ENCODE results near the gene OR5D18. TPM values are rescaled to one million over a fixed set of nuclear protein-coding genes. Genes with fewer than 3 reads are reported as not detected.

Gene OR5D18
- total RNA-seq, 4 donors from 2014 or later: not detected

- Histone ChIP-seq H3K36me3 (no peaks in the 10 kb centered on the region), H3K4me1 (no peaks in the 10 kb centered on the region), H3K9me3 (no peaks in the 10 kb centered on the region), H3K4me3 (replicated peaks in 1 of 3) (no peak overlapping the region), H3K27ac (no peak overlapping the region), H3K27me3 (no peaks in the 10 kb centered on the region)
- DNase-seq: no peak
- WGBS, 2 donors: 82 to 100% methylated on average over 1 of the region's 1 CpG
- intact Hi-C loops (cut with DNase I): no loop called here
- TF ChIP-seq CTCF (IDR thresholded peaks at IDR 0.05) (no peak), POLR2A (IDR thresholded peaks at IDR 0.05) (no peak)
Observed at GRCh38 chr11:55806248-55806647, 13.2 kb upstream of the OR5D18 start.

GRCh38 chr11:55811067-55811466 lies 8.4 kb upstream of the OR5D18 start, which contains the start of gene OR5L1:
TSS of gene OR5L1 (plus strand) at chr11:55811367. CDS start at chr11:55811467, 100 bp downstream.
- Histone ChIP-seq H3K9me3 (no peaks in the 10 kb centered on the region), H3K4me3 (replicated peaks in 1 of 3) (no peak within 1 kb of the TSS), H3K4me1 (no peaks in the 10 kb centered on the region), H3K27ac (no peak within 1 kb of the TSS), H3K36me3 (no peaks in the 10 kb centered on the region), H3K27me3 (no peaks in the 10 kb centered on the region)
- intact Hi-C loops (cut with DNase I): no loop called here
- TF ChIP-seq POLR2A (IDR thresholded peaks at IDR 0.05) (no peak), CTCF (IDR thresholded peaks at IDR 0.05) (no peak)
- 76 to 94% methylated on average over 1 of the region's 1 CpG for WGBS, 2 donors
- no peak for DNase-seq

GRCh38 chr11:55826919-55827318 lies 7.5 kb downstream of the OR5D18 start, which contains the start of gene OR5L2:
TSS of gene OR5L2 (plus strand) at chr11:55827219. CDS start at chr11:55827219, 0 bp downstream.
- DNase-seq: no peak
- no peaks in the 10 kb centered on the region for H3K27me3 ChIP-seq
- no peak within 1 kb of the TSS for H3K27ac ChIP-seq
- no peaks in the 10 kb centered on the region for H3K36me3 ChIP-seq
- intact Hi-C loops (cut with DNase I): no loop called here
- no peak for TF ChIP-seq CTCF (IDR thresholded peaks at IDR 0.05)
- no peak for TF ChIP-seq POLR2A (IDR thresholded peaks at IDR 0.05)
- no peaks in the 10 kb centered on the region for H3K9me3 ChIP-seq
- H3K4me3 ChIP-seq (replicated peaks in 1 of 3): no peak within 1 kb of the TSS
- no peaks in the 10 kb centered on the region for H3K4me1 ChIP-seq

GRCh38 chr11:55838452-55838851 lies 19.0 kb downstream of the OR5D18 start, which contains the start of gene OR5D16:
TSS of gene OR5D16 (plus strand) at chr11:55838752. CDS start at chr11:55838752, 0 bp downstream.
- Histone ChIP-seq H3K27ac (no peak within 1 kb of the TSS), H3K27me3 (no peaks in the 10 kb centered on the region), H3K4me1 (no peaks in the 10 kb centered on the region), H3K4me3 (replicated peaks in 1 of 3) (no peak within 1 kb of the TSS), H3K9me3 (no peaks in the 10 kb centered on the region), H3K36me3 (no peaks in the 10 kb centered on the region)
- no peak for TF ChIP-seq CTCF (IDR thresholded peaks at IDR 0.05)
- TF ChIP-seq POLR2A (IDR thresholded peaks at IDR 0.05): no peak
- 31 to 37% methylated on average over 3 of the region's 3 CpGs for whole genome bisulfite sequencing, 2 donors
- intact Hi-C loops (cut with DNase I): no loop called here
- no peak for DNase-seq

GRCh38 chr11:55847453-55847852 lies 28.0 kb downstream of the OR5D18 start:
- 33 to 59% methylated on average over 2 of the region's 2 CpGs for WGBS, 2 donors
- intact Hi-C loops (cut with DNase I): no loop called here
- DNase-seq: no peak

GRCh38 chr11:55849037-55849436 lies 29.6 kb downstream of the OR5D18 start:
- Histone ChIP-seq H3K27me3 (no peaks in the 10 kb centered on the region), H3K27ac (no peak overlapping the region), H3K4me3 (replicated peaks in 1 of 3) (no peak overlapping the region), H3K9me3 (no peaks in the 10 kb centered on the region), H3K4me1 (no peaks in the 10 kb centered on the region), H3K36me3 (no peaks in the 10 kb centered on the region)
- DNase-seq: no peak
- intact Hi-C loops (cut with DNase I): no loop called here
- no peak for TF ChIP-seq CTCF (IDR thresholded peaks at IDR 0.05)
- TF ChIP-seq POLR2A (IDR thresholded peaks at IDR 0.05): no peak

More at GRCh38 chr11:55847453-55847852, 28.0 kb downstream of the OR5D18 start:
- Histone ChIP-seq H3K27ac (no peak overlapping the region), H3K4me3 (replicated peaks in 1 of 3) (no peak overlapping the region), H3K9me3 (no peaks in the 10 kb centered on the region), H3K4me1 (no peaks in the 10 kb centered on the region), H3K36me3 (no peaks in the 10 kb centered on the region), H3K27me3 (no peaks in the 10 kb centered on the region)
- no peak for TF ChIP-seq POLR2A (IDR thresholded peaks at IDR 0.05)
